Tibial nerve (tissue), 3 donors: ENCODE measurements around the gene HOXB7.

Source experiments
- POLR2A ChIP-seq, 2 donors: fragments of 450-650 bp; IDR thresholded peaks; one replicate each; pipeline ENCODE4 v1.6.1; 2017; ENCODE audit warnings: antibody characterized with exemption in 2 of 2, mild to moderate bottlenecking in 2 of 2, moderate library complexity in 2 of 2
- TF ChIP-seq, protein P1 (sequence below), 5 experiments: fragments of 200-600 bp in 3 of 5; fragments of 450-650 bp in 2 of 5; sonication (generic) in 3 of 5; IDR thresholded peaks; one replicate each; pipeline ENCODE4 v1.5.1; 2016 to 2019; ENCODE audit warnings: antibody characterized with exemption in 5 of 5, mild to moderate bottlenecking in 3 of 5, moderate library complexity in 2 of 5

GRCh38 chr17:48558057-48558830, 52.6 kb downstream of the HOXB7 start:
- TF ChIP-seq, protein P1, sequence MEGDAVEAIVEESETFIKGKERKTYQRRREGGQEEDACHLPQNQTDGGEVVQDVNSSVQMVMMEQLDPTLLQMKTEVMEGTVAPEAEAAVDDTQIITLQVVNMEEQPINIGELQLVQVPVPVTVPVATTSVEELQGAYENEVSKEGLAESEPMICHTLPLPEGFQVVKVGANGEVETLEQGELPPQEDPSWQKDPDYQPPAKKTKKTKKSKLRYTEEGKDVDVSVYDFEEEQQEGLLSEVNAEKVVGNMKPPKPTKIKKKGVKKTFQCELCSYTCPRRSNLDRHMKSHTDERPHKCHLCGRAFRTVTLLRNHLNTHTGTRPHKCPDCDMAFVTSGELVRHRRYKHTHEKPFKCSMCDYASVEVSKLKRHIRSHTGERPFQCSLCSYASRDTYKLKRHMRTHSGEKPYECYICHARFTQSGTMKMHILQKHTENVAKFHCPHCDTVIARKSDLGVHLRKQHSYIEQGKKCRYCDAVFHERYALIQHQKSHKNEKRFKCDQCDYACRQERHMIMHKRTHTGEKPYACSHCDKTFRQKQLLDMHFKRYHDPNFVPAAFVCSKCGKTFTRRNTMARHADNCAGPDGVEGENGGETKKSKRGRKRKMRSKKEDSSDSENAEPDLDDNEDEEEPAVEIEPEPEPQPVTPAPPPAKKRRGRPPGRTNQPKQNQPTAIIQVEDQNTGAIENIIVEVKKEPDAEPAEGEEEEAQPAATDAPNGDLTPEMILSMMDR (IDR thresholded peaks at IDR 0.05) = no peak
- no peak for TF ChIP-seq POLR2A (IDR thresholded peaks at IDR 0.05)
